Kidney epithelial cell (primary cell): ENCODE results near the gene POLE. TPM values are rescaled to one million over a fixed set of nuclear protein-coding genes. Genes with fewer than 3 reads are reported as not detected.

Experiments
- DNase-seq: peaks from one replicate; pipeline ENCODE4 v3.0.0-alpha.2; 2010; ENCODE audit warnings: low read depth
- H3K27me3 ChIP-seq: 2 replicates; pipeline ENCODE4 v1.6.0; 2011; ENCODE audit warnings: low read length; ENCODE audit not compliant: control insufficient read depth, insufficient read depth
- H3K36me3 ChIP-seq: 2 replicates; pipeline ENCODE4 v1.5.1; 2011; ENCODE audit warnings: low read length; ENCODE audit not compliant: control insufficient read depth, insufficient read depth
- H3K4me3 ChIP-seq: 2 replicates; pipeline ENCODE4 v1.5.1; 2011; ENCODE audit warnings: low read depth, mild to moderate bottlenecking, control low read depth, low read length
- total RNA-seq: library from RNA; depleted of rRNA; stranded (reverse); fragments of >200 nt; gene quantifications from 2 replicates; pipeline ENCODE4 v1.2.3, GENCODE V29; 2015
- TF ChIP-seq, protein P1 (sequence below): IDR thresholded peaks from 2 replicates; pipeline ENCODE4 v1.5.1; 2011; ENCODE audit warnings: mild to moderate bottlenecking, moderate library complexity, low read length, control low read depth, inconsistent platforms; ENCODE audit not compliant: insufficient read depth, poor library complexity, severe bottlenecking

Gene POLE
- total RNA-seq, 1 donor from 2014 or later = 15.1 TPM

DNA sequence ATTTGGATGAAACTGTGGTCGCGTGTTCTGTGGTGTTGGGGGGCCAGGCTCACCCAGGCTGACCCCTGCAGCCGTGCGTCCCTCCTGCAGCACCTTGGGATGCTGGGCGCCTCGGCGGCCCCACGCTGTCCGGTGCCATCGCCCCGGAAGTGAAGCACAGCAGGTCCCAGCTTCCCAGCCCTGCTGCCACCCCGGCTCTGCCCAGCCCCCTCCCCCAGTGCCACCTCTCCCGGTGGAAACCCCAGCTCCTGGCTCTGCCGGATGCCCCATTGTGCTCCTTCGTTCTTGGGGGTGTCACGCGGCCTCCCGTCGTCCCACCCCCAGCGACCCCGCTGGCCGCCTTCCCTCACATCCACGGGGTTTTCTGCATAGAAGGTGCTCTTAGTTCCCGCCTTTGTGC lies 102.0 kb downstream of the POLE start:
- Histone ChIP-seq H3K27me3 (peaks cover 39% of the 10 kb centered on the region), H3K36me3 (no peaks in the 10 kb centered on the region), H3K4me3 (no peak overlapping the region)
- no peak for DNase-seq
- TF ChIP-seq, protein P1, sequence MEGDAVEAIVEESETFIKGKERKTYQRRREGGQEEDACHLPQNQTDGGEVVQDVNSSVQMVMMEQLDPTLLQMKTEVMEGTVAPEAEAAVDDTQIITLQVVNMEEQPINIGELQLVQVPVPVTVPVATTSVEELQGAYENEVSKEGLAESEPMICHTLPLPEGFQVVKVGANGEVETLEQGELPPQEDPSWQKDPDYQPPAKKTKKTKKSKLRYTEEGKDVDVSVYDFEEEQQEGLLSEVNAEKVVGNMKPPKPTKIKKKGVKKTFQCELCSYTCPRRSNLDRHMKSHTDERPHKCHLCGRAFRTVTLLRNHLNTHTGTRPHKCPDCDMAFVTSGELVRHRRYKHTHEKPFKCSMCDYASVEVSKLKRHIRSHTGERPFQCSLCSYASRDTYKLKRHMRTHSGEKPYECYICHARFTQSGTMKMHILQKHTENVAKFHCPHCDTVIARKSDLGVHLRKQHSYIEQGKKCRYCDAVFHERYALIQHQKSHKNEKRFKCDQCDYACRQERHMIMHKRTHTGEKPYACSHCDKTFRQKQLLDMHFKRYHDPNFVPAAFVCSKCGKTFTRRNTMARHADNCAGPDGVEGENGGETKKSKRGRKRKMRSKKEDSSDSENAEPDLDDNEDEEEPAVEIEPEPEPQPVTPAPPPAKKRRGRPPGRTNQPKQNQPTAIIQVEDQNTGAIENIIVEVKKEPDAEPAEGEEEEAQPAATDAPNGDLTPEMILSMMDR = no peak

DNA sequence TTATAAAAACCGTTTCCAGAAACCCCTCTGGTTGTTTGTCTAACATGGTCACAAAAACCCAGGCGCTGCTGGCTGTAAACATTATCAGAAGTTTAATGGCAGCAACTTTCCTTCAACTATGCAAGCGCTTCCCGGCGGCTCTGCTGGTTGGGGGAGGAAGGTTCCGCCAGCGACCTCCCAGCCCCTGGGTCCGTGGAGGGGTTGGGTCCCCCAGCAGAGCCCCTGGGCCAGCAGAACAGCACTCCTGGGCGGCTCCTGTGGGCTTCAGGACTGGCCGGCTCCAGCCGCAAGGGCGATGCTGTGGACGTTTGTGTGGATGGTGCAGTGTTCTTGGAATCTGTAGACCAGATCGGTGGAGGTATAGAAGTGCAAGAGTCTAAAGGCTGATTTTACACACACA lies 102.7 kb downstream of the POLE start:
- H3K27me3 ChIP-seq = peaks cover 39% of the 10 kb centered on the region
- no peak for DNase-seq
- TF ChIP-seq, protein P1 = no peak
- H3K4me3 ChIP-seq = no peak overlapping the region
- H3K36me3 ChIP-seq = no peaks in the 10 kb centered on the region

DNA sequence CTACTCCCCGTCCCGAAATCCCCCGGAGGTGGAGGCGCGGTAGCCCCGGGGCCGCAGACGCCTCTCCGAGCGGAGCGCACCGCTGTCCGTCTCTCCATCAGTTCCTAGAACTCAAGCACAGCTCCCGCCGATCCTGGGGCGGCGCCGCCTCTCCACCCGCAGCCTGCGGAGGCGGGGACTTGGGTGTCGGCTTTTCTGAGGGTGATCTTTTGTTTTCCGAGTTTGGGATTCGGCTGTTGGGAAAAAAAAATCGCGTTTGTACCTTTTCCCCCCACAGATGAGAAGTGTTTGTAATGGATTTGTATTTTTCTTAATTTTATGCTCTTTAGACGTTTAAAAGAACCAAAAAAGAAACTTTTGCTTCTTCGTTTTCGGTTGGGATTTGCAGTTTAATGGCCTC lies 103.4 kb downstream of the POLE start:
- DNase-seq = no peak
- Histone ChIP-seq H3K36me3 (no peaks in the 10 kb centered on the region), H3K27me3 (peaks cover 35% of the 10 kb centered on the region), H3K4me3 (no peak overlapping the region)
- TF ChIP-seq, protein P1 = no peak

DNA sequence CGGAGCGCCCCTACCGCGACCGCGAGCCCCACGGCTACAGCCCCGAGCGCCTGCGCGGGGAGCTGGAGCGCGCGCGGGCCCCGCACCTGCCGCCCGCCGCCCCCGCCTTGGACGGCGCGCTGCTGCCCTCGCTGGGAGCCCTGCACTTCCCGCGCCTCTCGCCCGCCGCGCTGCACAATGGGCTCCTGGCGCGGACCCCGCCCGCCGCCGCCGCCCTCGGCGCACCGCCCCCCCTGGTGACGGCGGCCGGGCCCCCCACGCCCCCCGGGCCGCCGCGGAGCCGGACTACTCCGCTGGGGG lies 103.8 kb downstream of the POLE start:
- Histone ChIP-seq H3K27me3 (peaks cover 31% of the 10 kb centered on the region), H3K36me3 (no peaks in the 10 kb centered on the region), H3K4me3 (no peak overlapping the region)
- no peak for DNase-seq
- TF ChIP-seq, protein P1 = no peak

DNA sequence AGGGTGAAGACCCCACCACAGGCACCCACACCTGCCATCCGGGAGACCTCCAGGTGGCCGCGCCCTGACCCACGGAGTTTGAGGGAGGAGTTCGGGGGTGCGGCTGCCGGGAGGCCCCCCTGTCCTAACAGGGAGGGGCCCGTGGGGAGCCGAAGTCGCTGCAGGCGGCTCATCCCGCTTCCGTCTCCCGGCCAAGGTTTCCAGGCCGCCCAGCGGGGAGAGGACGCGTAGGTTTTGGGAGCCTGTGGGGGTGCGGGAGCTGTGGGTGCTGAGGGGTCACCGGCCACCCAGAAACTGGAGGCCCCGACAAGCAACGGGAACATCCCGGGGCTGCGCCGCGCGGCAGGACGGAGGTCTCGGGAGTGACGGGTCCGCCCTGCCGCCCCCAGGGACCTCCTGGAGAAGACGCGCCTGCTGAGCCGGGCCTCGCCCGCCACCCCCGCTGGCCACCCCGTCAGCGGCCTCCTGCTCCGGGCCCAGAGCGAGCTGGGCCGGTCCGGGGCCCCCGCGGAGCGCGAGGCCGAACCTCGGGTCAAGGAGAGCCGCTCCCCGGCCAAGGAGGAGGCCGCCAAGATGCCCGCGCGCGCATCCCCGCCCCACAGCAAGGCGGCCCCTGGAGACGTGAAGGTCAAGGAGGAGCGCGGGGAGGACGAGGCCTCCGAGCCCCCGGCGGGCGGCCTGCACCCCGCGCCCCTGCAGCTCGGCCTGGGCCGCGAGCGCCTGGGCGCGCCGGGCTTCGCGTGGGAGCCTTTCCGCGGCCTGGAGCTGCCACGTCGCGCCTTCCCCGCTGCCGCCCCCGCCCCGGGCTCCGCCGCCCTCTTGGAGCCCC lies 104.3 kb downstream of the POLE start:
- DNase-seq = no peak
- H3K36me3 ChIP-seq = no peaks in the 10 kb centered on the region
- TF ChIP-seq, protein P1 = no peak
- no peak overlapping the region for H3K4me3 ChIP-seq
- peaks cover 30% of the 10 kb centered on the region for H3K27me3 ChIP-seq

DNA sequence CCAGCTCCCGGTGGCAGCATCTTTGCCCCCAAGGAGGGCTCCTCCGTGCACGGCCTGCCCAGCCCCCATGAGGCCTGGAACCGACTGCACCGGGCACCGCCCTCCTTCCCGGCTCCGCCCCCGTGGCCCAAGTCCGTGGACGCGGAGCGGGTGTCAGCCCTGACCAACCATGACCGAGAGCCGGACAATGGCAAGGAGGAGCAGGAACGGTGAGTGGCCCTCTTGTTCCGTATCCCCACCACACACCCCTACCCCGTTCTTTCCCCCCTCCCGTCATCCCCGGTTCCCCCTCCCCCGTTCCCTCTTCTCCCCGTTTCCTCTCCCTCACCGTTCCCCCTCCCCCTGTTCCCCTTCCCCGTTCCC lies 105.1 kb downstream of the POLE start:
- no peak overlapping the region for H3K4me3 ChIP-seq
- peaks cover 29% of the 10 kb centered on the region for H3K27me3 ChIP-seq
- H3K36me3 ChIP-seq = peaks cover 2% of the 10 kb centered on the region
- no peak for DNase-seq
- TF ChIP-seq, protein P1 = no peak
